ENCODE data around the gene FIG4.
"Not testable (repeated sequence)": the region's sequence is repeated elsewhere in the genome, so short reads cannot be mapped to it uniquely, and the experiment has no call there.

The FIG4 gene

GRCh38 chr6:109800771-109801170, 109.7 kb downstream of the FIG4 start:
- DNase-seq, result no peak

- DNase-seq, result no peak
These were observed 110.7 kb downstream of the FIG4 start for GRCh38 chr6:109801794-109802193.

GRCh38 chr6:109804020-109804419, 112.9 kb downstream of the FIG4 start:
- DNase-seq, result no peak

- no peak for DNase-seq
These were observed 116.8 kb downstream of the FIG4 start for GRCh38 chr6:109807881-109808280.

GRCh38 chr6:109808837-109809236, 117.7 kb downstream of the FIG4 start:
- no peak for DNase-seq

GRCh38 chr6:109815054-109815453, 124.0 kb downstream of the FIG4 start:
- DNase-seq, result no peak

GRCh38 chr6:109816452-109817374, 125.6 kb downstream of the FIG4 start:
- DNase-seq, result no peak

GRCh38 chr6:109820706-109821350, 129.7 kb downstream of the FIG4 start:
- DNase-seq, result no peak

GRCh38 chr6:109821428-109821827, 130.3 kb downstream of the FIG4 start:
- no peak for DNase-seq

GRCh38 chr6:109824105-109824504, 133.0 kb downstream of the FIG4 start:
- DNase-seq, result no peak

- no peak for DNase-seq
These were observed 135.5 kb downstream of the FIG4 start for GRCh38 chr6:109826551-109826950.

- DNase-seq, result not testable (repeated sequence)
These were observed 140.3 kb downstream of the FIG4 start for GRCh38 chr6:109831352-109831751.

- no peak for DNase-seq
These were observed 143.0 kb downstream of the FIG4 start for GRCh38 chr6:109834131-109834530.

- no peak for DNase-seq
These were observed 143.7 kb downstream of the FIG4 start for GRCh38 chr6:109834595-109835437.

- DNase-seq, result no peak
These were observed 148.9 kb downstream of the FIG4 start for GRCh38 chr6:109840034-109840433.

- DNase-seq, result no peak
These were observed 149.7 kb downstream of the FIG4 start for GRCh38 chr6:109840796-109841195.

- DNase-seq, result no peak
These were observed 150.8 kb downstream of the FIG4 start for GRCh38 chr6:109841869-109842268.

GRCh38 chr6:109852713-109853112, 161.6 kb downstream of the FIG4 start:
- DNase-seq, result no peak

- no peak for DNase-seq
These were observed 162.3 kb downstream of the FIG4 start for GRCh38 chr6:109853426-109853825.

GRCh38 chr6:109853951-109854350, 162.9 kb downstream of the FIG4 start:
- DNase-seq, result no peak

GRCh38 chr6:109854541-109855308, 163.6 kb downstream of the FIG4 start:
- no peak for DNase-seq

- not testable (repeated sequence) for DNase-seq
These were observed 164.5 kb downstream of the FIG4 start for GRCh38 chr6:109855476-109856040.
